Fibroblast of skin of right biceps (primary cell): ENCODE results near the gene KHDRBS2.

Experiments used
- DNase-seq: peaks from one replicate; pipeline ENCODE4 v3.0.0-alpha.2; 2013

KHDRBS2 gene

GRCh38 chr6:62009445-62009844, 276.6 kb downstream of the KHDRBS2 start:
- no peak for DNase-seq

- DNase-seq, result no peak
These were observed 296.4 kb downstream of the KHDRBS2 start for GRCh38 chr6:61989616-61990015.

- no peak for DNase-seq
These were observed 305.4 kb downstream of the KHDRBS2 start for GRCh38 chr6:61980622-61981021.

- DNase-seq, result no peak
These were observed 308.1 kb downstream of the KHDRBS2 start for GRCh38 chr6:61977947-61978346.

GRCh38 chr6:61977099-61977498, 308.9 kb downstream of the KHDRBS2 start:
- DNase-seq, result no peak

- DNase-seq, result no peak
These were observed 326.8 kb downstream of the KHDRBS2 start for GRCh38 chr6:61959196-61959595.

GRCh38 chr6:61953851-61954250, 332.2 kb downstream of the KHDRBS2 start:
- DNase-seq, result no peak

- no peak for DNase-seq
These were observed 334.4 kb downstream of the KHDRBS2 start for GRCh38 chr6:61951586-61951985.

GRCh38 chr6:61950811-61951210, 335.2 kb downstream of the KHDRBS2 start:
- no peak for DNase-seq

- no peak for DNase-seq
These were observed 336.1 kb downstream of the KHDRBS2 start for GRCh38 chr6:61949971-61950370.

GRCh38 chr6:61949161-61949560, 336.9 kb downstream of the KHDRBS2 start:
- DNase-seq, result no peak

- DNase-seq, result no peak
These were observed 338.6 kb downstream of the KHDRBS2 start for GRCh38 chr6:61947311-61947947.

GRCh38 chr6:61940919-61941318, 345.1 kb downstream of the KHDRBS2 start:
- no peak for DNase-seq

- no peak for DNase-seq
These were observed 350.7 kb downstream of the KHDRBS2 start for GRCh38 chr6:61935242-61935846.

- DNase-seq, result no peak
These were observed 376.5 kb downstream of the KHDRBS2 start for GRCh38 chr6:61909486-61909885.

- no peak for DNase-seq
These were observed 384.3 kb downstream of the KHDRBS2 start for GRCh38 chr6:61901748-61902147.

GRCh38 chr6:61894536-61894935, 391.5 kb downstream of the KHDRBS2 start:
- DNase-seq, result no peak

- peak; percentile 1 for DNase-seq
These were observed 398.6 kb downstream of the KHDRBS2 start for GRCh38 chr6:61887423-61887822.

GRCh38 chr6:61886608-61887259, 399.3 kb downstream of the KHDRBS2 start:
- DNase-seq, result no peak

- DNase-seq, result no peak
These were observed 416.2 kb downstream of the KHDRBS2 start for GRCh38 chr6:61869632-61870400.

GRCh38 chr6:61868507-61869080, 417.4 kb downstream of the KHDRBS2 start:
- no peak for DNase-seq

- no peak for DNase-seq
These were observed 418.4 kb downstream of the KHDRBS2 start for GRCh38 chr6:61867635-61868034.

- DNase-seq, result no peak
These were observed 428.5 kb downstream of the KHDRBS2 start for GRCh38 chr6:61857541-61857940.
